Hypothalamus (tissue), 51 donors: ENCODE results near the gene RNASE1.
"Not testable (repeated sequence)": the region's sequence is repeated elsewhere in the genome, so short reads cannot be mapped to it uniquely, and the experiment has no call there.

Source experiments
- DNase-seq, 51 donors: peaks; one replicate each; lab custom pipeline; 2025; lab: John Stamatoyannopoulos, UW

Gene RNASE1

DNA sequence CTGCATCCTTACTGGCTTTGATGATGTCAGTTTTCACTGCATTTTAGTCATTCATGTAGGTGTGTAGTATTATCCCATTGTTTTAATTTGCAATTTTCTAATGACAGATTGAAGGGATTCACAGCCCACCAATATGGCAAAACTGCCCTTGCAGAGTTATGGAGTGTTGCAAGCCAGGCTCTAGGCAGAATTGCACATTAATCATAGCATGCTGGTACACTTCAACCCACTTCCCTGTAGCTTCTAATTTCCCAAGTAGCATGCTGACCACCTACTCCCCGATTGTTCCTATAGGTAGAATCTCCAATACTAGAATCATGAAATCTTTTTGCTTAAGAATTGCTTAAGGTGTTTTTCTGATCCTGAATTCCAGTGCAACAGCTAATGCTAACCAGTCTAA lies 26.7 kb downstream of the RNASE1 start:
- no peak for DNase-seq

DNA sequence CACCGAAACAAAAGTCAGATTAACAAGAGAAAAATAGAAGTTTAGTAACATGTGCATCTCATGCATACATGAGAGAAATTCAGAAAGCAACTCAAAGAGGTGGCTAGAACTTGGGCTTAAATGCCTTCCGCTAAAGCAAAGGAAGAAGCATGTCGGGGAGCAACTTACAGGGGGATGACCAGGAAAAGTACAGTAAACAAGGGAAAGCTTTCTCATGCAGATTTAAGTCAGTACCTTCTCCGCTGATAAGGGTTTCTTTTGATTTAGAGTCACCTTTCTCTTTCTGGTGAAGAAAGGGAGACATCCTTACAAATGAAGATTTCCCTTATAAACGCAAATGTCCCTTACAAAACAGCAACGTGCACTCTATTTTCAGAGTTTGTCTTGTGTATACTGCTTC lies 27.6 kb downstream of the RNASE1 start:
- DNase-seq: no peak

DNA sequence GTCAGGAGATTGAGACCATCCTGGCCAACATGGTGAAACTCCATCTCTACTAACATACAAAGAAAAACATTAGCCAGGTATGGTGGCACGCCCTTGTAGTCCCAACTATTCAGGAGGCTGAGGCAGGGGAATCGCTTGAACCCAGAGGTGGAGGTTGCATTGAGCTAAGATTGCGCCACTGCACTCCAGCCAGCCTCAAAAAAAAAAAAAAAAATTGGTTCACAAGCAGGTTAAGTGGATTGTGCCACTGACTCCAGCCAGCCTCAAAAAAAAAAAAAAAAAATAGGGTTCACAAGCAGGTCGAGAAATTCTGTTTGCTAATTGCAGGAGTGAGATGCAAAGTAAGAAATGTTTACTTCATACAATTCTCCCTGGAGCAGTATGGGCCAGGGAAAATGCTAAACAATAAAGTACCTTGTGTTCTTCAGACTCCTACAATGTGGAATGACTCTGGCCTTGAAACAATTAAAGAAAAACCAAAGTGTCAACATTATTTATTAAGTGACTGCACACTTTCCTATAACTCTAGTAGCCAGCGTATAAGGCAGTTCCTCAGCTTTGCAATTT lies 28.3 kb downstream of the RNASE1 start:
- no peak for DNase-seq

DNA sequence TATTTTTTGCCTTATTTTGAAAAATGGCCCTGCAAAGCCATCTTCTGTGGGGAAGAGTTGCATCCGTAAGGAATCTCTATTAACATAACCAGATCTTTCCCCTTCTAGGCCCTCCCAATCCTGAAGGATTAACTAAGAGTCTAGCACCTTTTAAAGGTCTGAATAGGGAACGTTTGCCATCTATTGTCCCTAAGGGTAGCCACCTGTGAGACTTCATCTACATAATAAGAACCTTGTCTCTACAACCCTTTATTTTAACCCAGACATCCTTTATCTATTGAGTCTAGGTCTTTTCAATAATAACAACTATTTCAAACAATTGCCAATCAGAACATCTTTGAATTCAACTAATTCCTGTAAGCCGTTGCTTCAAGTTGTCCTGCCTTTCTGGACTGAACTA lies 30.0 kb downstream of the RNASE1 start:
- no peak for DNase-seq

DNA sequence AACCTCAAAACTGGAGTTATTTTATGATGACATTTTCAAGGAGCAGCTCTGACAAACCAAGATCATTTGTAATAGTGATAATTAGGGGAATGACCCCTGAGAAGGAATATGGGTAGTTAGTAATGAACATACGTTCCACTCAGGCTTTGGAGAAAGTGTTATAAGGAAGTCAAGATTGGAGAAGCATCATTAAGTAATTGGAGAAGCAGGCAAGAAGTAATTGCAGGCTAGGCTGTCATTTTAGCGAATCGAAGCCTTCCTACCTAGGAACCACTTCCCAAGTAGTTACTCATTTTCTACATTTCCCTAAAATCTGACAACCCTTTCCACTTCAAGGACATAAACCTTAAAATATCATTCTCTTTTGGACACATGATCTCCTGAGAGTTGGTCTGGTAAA lies 33.2 kb downstream of the RNASE1 start:
- no peak for DNase-seq

DNA sequence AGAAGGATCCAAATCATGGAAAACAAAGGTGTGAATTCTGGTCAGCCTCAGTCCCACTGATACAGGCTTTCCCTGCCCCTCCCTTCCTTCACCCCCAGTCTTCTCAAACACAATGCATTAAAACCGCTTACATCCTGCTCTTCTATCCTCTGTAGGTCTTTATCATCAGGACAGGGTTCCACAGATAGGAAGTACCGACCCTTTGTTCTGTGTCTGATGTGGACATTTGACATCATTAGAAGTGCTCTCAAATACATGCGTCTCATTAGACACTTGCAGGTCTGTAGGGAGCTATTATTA lies 34.1 kb downstream of the RNASE1 start:
- no peak for DNase-seq

DNA sequence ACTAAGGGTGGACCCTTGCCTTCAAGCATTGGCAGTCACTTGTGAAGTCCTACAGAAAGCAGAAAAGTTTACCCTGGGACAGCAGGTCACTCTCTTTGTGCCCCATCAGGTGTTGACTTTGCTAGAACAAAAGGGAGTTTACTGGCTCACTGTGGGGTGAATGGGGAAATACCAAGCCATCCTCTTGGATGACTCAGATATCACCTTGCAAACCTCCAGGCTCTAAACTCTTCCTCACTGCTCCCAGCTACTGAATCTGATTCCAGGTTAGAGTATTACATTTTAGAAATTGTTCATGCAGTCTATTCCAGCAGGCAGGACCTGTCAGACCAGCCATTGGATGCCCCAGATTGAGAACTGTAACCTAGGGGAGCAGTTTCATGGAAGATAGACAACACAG lies 41.7 kb downstream of the RNASE1 start:
- DNase-seq: no peak

DNA sequence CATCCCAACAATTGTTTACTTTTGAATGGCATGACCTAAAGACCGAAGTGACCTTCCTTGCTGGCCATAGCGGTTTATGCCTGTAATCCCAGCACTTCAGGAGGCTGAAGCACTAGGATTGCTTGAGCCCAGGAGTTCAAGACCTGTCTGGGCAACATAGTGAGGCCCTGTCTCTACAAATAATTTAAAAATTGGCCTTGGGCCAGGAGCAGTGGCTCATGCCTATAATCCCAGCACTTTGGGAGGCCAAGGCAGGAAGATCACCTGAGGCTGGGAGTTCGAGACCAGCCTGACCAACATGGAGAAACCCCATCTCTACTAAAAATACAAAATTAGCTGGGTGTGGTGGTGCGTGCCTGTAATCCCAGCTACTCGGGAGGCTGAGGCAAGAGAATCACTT lies 43.2 kb downstream of the RNASE1 start:
- not testable (repeated sequence) for DNase-seq

DNA sequence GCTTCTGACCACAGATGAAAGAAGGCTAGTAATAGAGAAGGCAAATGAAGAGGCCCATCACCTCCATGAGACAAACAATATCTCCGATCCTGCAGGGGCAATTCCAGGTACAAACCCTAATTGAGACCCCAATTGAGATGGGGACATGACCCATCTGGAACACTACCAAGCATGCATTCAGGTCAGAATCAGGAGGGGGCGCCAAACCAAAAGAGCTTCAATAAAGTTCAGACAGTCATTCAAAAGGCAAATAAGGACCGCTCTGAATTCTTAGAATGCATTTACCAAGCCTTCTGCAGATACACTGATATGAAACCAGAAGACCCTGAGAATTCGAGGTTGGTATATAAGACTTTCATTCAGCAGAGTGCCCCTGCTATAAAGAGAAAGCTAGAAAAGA lies 44.7 kb downstream of the RNASE1 start:
- peak in 11 of 51 donors; percentile 0 to 36 (median 5) for DNase-seq

DNA sequence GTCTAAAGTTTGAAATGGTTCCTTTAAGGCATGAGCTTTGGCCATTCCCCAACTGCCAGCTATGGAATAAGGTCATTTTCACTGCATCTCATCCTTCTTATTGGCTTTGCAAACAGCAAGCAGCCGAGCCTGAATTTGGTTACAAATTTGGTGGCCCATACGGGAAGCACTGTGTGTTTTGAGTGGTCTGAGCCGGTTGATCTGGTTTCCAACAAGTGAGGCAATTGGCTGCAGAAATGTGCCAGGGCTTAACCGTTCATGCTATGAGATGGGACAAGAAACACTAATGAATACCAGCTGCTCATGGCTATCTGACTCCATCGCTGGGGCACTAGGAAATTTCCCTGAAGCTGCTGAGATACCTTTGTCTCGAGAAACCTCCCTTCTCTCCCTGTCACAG lies 47.6 kb downstream of the RNASE1 start:
- no peak for DNase-seq

DNA sequence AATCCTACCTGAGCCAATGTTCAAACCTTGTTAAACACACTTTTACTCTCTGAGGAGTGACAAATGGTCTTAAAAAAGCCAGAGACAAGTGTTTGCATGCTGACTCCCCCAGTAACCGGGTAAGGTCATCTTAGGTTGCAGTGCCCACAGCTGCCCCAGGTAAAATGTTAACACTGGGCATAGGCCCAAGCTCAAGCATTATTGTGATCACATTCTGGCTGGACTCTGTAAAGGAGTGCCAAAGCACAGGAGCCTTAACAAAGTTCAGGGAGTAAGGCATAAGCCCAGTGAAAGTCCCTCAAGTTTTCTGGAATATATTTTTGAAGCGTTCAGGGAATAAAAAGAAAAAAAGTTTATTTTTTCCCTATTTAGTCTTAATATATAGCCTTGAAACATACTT lies 48.3 kb downstream of the RNASE1 start:
- DNase-seq: no peak

DNA sequence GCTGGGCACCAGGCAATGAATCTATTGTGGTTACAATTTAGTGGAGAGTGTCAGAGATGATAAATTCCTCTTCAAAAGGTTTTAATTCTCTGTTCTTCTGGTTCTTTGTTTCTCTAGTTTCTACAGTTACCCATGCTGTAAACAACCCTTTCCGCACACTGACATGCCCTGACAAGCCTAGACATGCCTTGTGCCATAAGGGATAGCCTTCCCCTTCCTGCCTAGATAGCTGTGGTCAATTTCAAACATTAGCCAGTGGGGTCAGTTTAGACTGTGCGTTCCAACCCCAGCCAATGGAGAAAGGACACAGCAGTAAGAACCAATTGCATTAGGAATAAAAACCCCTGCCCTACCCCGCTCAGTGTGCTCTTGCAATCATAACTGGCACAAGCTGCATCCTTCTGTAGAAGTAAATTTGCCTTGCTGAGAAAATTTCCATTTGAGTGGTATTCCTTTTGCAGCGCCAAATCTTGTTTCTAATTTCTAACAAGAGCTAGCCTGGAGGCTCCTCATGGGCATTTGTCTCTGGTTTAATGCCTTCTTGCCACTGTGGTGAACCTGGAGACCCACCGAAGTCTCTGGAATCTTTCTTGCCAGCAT lies 50.6 kb downstream of the RNASE1 start:
- no peak for DNase-seq
